ENCODE measurements around the gene PPFIA1.

PPFIA1 gene

DNA sequence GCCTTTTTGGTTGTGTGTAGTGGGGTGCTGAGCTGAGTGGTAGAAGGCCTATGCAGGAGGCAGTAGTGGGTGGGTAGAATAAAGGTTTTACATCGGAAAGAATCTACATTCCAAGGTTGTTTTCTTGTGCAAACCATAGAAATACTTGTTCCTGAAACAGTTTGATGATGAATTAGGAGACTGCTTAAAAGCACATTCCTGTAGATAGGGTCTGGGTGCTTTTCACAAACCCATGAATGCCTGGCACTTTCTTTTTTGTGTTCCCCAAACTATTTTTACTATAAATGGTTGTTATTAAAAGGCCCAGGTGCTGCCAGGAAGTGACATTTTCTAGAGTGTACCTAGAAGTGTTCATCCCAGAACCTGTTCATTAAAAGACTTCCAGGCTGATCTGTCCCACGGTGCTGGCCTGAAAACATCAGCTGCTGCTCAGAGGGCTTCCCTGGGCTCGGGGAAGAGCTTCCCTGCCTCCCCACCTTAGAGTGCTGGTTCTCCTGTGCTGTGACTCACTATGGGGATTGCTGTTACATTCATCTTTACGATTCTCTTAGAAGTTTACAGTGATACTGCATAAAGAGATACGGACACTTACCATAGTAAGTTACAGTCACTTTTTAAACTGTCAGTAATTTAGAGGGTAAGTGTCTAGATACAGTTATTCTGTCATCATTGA, 27.9 kb downstream of the PPFIA1 start:
- no peak for DNase-seq (ENCODE audit: low read depth)

GRCh38 chr11:70299636-70300035, 29.1 kb downstream of the PPFIA1 start:
- DNase-seq (ENCODE audit: low read depth): no peak

- DNase-seq (ENCODE audit: low read depth): no peak
Measured at GRCh38 chr11:70301191-70301590, 30.7 kb downstream of the PPFIA1 start.

- DNase-seq (ENCODE audit: low read depth): no peak
Measured at GRCh38 chr11:70301721-70302418, 31.4 kb downstream of the PPFIA1 start.

DNA sequence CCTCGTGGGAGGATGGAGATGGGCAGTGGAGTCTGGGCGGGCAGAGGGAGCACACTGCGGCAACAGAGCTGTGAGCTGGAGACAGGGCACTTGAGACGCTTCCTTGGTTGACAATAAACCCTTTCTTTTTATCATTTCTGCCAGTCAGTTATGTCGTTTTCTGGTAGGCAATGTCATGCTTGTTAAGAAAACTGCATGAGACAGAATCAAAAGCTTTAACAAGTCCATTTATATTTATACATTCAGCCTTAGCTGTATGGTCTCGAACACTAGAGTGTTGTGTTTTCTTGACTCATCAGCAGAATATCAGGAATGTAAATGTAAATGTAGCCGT, 31.9 kb downstream of the PPFIA1 start:
- no peak for DNase-seq (ENCODE audit: low read depth)

GRCh38 chr11:70303070-70303469, 32.6 kb downstream of the PPFIA1 start:
- DNase-seq (ENCODE audit: low read depth): peak; percentile 94

DNA sequence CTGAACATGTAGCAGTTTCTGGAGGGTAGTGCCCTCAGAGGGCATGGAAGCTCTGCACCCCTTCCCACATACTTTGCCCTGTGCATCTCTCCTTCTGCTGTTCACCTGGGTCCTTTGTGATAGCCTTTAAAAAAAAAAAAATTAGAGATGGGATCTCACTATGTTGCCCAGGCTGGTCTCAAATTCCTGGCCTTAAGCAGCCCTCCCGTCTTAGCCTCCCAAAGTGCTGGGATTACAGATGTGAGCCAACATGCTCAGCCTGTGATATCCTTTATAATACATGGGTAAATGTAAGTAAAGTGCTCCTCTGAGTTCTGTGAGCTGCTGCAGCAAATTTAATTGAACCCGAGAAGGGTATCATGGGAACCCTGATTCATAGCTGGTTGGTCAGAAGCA, 33.7 kb downstream of the PPFIA1 start:
- DNase-seq (ENCODE audit: low read depth): no peak

GRCh38 chr11:70305501-70305900, 35.0 kb downstream of the PPFIA1 start:
- no peak for DNase-seq (ENCODE audit: low read depth)

DNA sequence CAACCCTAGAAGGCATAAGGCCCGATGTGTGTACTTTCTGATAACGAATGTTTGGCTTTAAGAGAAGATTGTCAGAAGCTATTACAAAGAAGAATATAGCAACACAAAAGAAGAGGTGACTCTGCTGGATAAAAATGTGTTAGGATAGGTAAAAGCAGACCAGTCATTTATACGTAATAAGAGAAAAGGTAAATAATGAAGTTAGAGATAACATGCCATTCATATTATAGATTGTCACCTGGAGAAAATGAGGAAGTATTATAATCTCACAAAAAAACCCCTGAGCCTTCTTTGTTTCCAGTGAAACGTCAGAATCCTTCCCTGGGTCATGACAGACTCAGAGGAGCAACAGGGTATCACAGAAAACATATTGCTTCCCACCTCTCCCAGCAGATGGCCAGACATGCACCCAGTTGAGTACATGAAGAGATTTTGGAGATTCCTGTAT, 36.1 kb downstream of the PPFIA1 start:
- DNase-seq (ENCODE audit: low read depth): no peak

DNA sequence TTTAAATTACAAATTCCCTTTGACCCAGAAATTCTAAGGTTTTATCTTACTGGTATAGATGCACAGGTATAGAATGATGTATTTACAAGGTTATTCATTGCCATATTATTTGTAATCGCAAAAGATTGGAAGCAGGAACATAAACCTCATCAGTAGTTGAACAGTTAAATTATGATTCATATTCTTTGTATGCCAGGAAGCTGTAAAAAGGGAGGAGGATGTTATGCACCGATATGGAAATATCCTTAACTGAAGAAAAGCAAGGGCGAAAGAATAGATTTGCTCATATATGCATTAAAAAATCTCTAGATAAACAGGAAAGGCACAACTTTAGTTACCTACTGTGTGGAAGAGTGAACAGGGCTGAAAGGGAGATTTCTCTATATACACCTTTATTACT, 36.7 kb downstream of the PPFIA1 start:
- no peak for DNase-seq (ENCODE audit: low read depth)

DNA sequence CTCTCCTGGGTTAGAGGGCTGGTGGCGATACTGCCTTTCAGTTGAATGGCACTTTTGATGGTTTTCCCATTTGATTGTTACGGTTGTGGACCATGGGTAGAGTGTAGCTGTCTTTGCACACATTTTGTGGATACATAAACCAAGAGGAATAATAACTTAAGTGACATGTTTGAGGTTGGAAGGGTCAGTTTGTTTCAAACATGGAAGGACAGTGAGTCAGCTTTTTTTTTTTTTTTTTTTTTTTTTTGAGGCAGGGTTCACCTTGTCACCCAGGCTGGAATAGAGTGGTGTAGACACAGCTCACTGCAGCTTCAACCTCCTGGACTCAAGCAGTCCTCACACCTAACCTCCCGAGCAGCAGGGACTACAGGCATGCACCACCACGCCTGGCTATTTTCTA, 41.1 kb downstream of the PPFIA1 start:
- DNase-seq (ENCODE audit: low read depth): no peak

GRCh38 chr11:70312401-70313357, 42.2 kb downstream of the PPFIA1 start:
- no peak for DNase-seq (ENCODE audit: low read depth)

DNA sequence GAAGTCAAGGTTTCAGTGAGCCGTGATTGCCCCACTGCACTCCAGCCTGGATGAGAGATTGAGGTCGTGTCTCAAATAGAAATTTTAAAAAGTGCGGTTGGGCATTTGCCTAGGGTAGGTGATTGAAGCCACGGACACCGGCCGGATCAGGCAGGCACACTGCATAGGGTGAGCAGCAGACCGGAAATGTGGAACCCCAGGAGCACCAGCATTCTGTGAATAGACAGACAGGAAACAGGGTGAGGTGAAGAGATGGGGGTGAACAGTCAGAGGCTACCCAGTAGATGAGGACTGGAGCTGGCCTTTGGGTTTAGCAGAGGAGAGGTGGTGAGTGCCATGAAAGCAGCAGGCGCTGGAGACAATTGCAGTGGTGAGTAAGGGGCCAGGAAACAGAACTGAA, 43.5 kb downstream of the PPFIA1 start:
- DNase-seq (ENCODE audit: low read depth): no peak

DNA sequence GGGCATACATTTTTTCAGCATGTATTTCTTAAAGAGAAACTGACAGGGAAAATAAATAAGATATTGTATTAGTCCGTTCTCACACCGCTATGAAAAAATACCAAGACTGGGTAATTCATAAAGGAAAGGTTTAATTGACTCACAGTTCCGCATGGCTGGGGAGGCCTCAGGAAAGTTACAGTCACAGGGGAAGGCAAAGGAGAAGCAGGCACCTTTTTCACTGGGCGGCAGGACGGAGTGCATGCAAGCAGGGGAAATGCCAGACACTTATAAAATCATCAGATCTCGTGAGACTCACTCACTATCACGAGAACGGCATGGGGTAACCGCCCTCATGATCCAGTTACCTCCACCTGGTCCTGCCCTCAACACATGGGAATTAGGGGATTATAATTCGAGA, 44.2 kb downstream of the PPFIA1 start:
- DNase-seq (ENCODE audit: low read depth): no peak

DNA sequence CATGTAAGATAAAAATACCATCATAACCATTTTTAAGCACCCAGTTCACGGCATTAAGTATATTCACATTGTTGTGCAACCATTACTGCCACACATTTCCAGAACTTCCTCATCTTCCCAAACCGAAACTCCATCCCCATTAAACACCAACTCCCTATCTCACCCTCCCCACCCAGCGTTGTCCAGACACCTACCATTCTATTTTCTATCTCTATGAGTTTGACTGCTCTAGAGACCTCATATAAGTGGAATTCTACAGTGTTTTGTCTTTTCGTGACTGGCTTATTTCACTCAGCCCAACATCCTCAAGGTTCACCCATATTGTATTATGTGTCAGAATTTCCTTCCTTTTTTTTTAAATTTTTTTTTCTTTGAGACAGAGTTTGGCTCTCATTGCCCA, 45.2 kb downstream of the PPFIA1 start:
- no peak for DNase-seq (ENCODE audit: low read depth)

- no peak for DNase-seq (ENCODE audit: low read depth)
Measured at GRCh38 chr11:70317581-70318305, 47.3 kb downstream of the PPFIA1 start.

DNA sequence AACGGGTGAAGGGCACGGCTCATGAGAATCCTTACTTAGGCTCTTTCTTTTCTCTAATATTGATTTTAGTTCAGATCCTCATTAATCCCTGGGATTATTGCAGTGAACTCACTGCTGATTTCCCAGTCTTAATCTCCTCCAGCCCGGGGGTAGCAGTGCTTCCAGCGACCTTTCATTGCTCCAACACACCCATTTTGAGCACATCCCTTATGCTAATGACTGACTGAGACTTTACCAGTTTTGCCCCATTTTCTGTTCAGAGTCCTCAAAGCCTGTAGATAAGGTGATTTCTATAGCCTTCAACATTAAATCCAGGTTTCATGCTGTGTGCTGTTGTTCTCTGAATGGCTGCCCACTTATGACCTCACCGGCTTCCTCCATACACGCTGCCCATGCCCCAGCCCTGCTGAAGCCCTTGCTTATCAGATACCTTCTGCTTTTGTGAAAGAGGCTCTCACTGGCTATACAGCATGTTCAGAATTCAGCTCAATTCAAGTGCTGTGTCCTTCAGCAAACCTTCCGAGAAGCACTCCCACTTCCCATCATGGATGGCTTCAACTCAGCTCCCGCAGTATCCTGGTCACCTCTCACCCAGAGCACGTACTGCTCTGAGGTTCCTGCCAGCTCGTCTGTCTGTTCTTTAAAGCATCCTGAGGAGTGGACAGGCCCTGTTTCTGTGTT, 49.0 kb downstream of the PPFIA1 start:
- DNase-seq (ENCODE audit: low read depth): no peak

DNA sequence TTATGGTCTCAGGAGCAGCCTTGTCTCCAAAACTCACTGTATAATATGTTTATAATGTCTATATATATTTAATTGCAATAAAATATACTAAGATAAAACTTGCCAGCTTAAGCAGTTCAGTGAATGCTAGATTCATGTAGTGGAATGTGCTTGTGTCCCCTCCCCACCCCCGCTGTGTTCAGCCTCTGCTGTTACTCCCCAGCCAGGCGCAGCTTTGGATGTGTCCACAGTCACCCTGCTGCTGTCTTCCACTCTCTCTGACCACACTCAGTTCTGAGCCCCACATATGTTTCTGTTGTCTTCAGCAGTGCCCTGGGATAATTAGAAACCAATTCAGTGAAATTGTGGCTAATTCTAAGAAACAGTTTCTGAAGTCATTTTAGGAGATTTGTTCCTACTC, 52.2 kb downstream of the PPFIA1 start:
- DNase-seq (ENCODE audit: low read depth): no peak

- DNase-seq (ENCODE audit: low read depth): no peak
Measured at GRCh38 chr11:70323806-70324205, 53.3 kb downstream of the PPFIA1 start.

DNA sequence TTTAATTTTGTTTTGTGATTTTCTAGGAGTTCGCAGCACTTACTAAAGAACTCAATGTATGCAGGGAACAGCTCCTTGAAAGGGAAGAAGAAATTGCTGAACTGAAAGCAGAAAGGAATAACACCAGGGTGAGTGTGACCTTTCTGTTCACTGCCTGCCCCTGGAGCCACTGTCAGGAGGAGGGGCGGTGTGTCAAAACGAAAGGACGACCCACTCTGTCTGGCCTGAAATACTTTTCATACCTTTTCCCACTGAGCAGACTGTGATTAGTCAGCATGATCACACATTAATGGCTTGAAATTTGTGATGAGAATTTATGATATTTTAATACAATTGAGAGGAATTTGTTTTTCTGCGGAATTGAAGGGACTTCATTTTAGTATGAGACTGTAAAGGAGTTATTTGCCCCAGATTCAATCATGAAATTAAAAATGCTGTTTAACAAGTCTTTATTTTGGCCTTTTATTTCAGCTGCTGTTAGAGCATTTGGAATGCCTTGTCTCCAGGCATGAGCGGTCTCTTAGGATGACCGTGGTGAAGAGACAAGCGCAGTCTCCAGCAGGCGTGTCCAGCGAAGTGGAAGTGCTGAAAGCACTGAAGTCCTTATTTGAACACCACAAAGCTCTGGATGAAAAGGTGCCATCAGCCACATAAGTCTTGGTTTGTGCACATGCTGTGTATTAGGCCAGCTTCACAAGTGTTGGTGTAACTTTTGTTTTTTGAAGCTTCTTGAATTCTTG, 54.1 kb downstream of the PPFIA1 start:
- no peak for DNase-seq (ENCODE audit: low read depth)

DNA sequence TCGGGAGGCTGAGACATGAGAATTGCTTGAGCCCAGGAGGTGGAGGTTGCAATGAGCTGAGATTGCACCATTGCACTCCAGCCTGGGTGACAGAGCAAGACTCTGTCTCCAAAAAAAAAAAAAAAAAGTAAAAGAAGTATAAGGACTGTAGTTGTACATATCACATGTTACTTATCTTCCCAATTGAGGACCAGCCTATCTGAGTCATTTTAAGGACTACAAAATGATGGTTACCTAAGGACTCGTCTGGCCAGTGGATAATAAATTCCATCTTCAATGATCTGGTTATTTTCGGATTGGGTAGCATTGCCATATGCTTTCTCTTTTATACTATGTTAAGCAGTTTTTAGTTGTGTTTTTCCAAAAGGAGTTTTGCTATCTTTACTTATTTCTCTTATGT, 55.3 kb downstream of the PPFIA1 start:
- no peak for DNase-seq (ENCODE audit: low read depth)

Measured in GM04503 (cell line).